ENCODE data around the gene CRADD.
"Not testable (repeated sequence)": the region's sequence is repeated elsewhere in the genome, so short reads cannot be mapped to it uniquely, and the experiment has no call there.

Gene CRADD

DNA sequence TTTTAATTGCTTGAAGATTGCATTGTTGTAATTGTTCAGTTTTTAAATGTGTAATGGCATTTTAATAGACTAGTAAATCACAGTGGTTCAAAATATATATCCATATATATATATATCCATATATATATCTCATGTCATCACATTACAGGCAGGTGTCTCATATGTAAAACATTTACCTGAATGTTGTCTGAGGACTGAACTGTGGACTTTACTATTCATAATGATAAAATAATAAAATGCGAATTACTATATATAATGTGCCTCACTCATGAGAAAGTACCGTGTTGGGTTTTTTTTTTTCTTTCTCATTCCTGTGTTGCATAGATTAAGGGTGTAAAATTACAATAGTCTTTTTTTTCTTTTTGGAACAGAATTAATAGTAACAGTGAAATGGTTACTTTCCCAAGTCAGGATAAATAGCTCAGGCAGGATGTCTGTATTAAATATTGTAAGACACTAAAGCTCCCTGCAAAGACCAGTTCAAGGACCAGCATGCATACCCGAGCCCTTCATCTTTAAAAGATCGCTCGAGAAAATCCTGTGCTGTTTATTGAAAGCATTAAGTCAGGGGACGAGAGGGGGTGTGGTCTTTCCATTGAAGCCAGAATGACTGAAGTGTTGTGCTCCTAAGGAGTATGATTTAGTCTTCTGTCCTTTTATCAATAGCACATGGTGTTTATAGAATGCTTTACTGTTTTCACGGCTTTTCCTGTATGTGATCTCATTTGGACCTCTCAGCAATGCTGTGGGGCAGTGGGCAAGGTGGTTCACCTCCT is 173.5 kb downstream of the CRADD start:
- DNase-seq: no peak

DNA sequence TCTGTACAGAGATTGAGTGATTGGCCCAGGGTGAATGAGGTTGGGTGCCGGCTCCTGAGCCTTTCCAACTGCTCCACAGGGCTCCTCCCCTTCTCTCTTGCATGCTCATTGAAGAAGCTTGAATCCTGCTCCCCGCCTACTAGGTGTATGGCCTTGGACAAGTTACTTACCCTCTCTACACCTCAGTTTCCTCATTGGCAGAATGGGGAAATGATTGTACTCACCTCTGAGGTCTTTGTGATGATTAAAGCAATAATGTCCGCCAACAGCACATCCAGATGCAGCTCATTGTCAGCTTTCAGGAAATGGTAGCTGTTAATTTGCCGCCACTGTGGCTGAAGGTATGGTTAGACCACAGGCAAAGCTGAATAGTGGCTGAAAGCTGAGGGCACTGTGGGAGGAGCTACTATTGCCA is 174.1 kb downstream of the CRADD start:
- no peak for DNase-seq

DNA sequence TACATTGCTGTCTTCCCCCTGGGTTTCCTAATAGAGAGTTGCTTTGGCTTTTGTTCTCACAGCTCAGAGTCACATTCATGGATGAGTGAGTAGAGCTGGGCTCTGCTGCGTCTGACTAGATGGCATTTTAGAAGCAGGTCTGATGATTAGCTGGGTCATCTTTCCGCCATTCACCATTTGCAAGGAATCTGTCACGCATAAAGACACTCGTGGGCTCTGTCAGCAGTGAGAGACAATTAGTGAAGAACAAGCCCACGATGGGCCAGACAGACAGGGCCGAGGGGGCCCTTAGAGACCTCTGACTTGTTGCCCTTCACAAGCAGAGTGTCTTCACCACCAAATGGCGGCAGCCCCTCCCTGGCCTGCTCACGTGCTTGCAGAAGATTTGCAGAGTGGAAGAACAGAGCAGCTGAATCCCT is 175.0 kb downstream of the CRADD start:
- DNase-seq: no peak

DNA sequence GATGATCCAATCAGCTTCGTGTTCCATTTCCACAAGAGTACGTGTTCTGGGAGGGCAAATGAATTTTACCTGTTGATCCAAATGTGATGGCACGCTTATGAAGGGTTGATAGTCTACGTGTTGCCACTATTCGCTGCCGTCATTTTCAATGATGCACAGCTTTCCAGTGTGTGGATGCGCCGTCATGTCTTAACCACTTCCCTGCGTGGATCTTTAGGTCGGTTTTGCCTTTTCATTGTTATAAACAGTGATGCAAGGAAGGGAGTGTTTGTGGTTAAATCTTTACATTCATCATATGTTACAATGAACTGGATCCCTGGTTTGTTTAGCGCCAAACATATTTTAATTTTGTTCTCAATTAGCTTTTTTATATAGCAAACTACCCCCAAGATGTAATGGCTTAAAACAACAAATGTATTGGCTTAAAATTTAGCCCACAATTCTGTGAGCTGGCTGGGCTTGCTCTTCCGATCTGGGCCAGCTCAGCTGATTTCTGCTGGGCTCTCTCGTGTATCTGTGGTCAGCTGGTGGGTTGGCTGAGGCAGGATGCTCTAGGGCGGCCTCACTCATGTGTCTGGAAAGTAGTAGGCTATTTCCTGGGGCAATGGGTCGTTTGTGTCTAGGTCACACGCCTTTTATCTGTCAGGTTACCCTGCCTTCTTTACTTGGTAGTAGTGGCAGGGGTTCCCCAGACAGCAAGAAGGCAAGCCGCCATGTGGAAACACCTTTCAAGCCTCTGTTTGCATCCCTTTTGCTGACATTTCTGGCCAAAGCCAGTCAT is 176.7 kb downstream of the CRADD start:
- DNase-seq: no peak

DNA sequence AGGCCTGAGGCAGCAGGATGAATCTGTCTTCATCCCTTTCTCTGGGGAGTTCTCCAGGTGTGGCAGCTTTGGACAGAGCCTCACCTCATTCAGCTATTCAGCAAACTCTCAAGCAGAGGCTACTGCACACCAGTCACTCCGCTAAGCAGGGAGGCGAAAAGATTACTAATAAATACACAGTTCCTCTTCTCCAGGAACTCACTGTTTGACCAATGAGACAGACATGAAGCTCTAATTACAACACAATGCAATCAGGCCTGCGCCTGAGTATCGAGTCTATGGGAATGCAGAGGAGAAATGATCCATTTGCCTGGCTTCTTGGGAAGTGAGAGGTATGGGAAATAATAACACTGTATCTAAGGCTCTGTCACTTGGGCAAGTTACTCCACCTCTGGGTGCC is 178.1 kb downstream of the CRADD start:
- DNase-seq: no peak

DNA sequence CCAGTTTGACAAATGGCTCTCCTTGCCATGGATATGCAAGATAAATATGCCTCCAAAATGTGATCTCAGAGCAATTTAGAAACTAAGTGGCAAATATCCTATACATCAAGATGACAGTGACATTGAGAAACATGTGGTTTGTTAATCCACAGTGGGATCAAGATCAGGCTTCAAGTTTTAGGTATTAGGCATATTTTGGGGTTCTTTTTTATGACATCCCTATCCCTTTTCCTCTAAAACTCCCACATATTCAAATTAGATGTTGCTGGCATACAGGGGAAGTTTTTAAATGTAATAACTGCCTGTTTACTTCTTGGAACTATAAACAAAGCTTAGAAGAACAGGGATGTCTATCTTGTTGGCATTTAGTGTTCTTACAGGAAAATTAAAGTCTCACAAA is 179.4 kb downstream of the CRADD start:
- no peak for DNase-seq

DNA sequence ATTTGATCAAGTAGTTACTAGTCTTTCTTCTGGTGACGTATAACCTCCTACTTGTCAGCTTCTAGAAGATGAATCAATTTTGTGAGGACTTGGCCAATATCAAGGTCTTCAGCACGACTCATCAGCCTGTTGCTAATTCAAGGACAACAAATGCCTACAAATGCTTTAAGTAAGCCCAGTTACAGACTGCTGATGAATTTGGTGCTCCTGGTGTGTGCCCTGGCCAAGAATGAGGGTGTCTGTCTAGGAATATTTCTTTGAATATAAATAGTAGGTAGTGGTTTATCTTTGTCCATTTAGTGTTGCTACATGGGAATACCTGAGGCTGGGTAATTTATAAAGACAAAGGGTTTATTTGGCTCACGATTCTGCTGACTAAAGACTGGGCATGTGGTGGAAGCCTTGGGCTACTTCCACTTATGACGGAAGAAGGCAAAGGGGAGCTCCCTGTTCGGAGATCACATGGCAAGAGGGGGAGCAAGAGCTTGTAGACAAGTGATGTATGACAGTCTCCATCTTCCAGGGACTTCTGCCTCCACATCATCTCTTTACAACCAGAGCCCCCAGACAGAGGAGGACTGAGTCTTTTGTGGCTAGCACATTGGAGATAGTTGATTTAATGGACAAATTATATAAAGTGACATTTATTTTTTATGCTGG is 180.2 kb downstream of the CRADD start:
- DNase-seq: peak; percentile 86

DNA sequence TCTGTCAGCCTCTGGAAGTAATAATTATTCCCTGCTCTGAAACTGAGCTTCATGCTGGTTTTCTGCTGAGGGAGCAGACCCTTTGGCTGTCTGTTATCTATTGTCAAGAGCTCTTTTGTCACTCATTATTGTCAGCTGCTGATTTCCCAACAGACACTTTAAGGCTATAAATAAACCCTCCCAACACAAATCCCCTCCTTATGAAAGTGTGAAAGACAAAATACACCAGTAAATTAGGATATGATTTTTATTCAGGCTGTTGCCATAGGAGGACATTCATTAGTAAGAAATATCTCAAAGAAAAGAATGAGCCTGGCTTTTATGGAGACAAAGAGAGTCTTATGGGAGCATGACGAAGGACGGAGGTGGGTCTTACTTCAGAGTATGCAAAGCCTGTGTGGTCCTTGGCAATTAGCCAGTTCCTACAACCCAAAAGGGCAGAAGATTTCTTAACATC is 180.8 kb downstream of the CRADD start:
- no peak for DNase-seq

DNA sequence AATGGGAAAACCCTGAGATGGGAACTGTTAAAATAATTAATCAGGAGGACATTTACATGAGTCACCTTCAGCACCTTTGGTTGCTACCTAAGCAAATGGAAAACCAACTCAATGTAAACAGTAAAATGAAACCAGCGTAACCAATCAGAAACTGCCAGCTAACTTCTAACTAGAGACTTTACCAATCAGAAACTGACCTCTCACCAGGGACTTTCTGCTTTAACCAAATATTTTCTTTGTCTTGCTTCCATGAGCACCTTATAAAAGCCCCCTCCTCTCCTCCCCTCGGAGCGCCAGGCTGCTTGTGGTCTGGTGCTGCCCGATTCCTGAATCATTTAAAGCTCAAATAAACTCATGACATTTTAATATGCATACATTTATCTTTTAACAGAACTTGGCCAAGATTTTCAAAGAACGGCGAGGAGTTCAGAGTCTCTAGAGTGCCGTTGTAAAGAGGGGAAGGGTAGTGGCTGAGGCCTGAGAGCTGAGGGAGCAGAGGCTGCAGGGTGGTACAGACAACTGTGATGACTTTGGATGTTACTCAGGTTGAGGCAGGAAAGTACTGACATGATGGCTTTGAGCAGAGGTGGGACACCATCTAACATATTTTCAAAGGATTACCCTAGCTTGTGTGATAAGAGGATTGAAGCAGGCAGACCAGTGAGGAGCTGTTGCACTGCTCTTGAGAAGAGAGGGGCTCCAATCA is 183.6 kb downstream of the CRADD start:
- no peak for DNase-seq

DNA sequence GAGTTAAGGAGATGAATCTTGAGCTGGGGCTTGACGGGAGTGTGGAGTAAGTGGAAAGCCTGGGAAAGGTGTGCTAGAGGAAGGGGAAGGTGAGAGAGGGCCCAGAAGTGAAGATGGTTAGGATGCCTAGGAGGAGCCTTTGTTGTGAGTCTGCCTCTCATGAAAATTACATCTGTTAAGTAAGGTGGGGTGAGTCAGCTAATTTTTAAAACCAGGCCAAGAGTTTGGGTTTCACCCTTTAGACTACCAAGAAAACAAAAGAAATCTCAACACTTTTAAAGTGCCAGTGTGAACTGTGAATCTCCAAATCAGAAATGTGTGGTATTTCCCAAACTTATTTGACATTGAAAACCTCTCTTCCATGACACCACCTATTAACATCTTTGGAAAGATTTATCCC is 185.2 kb downstream of the CRADD start:
- no peak for DNase-seq

DNA sequence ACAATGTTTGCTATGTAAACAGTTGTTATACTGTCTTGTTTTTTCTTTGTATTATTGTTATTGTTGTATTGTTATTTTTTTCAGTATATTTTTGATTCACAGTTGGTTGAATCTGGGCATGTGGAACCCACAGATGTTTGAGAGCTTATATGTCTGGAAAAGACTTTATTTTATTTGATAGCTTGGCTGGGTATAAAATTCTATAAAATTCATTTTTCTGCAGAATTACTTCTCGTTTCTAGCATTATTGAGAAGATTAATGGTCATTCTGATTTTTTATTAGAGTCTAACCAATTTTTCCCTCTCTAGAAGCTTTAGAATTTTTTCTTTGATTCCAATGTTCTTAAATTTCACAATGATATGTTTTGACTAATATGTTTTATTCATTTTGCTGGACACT is 188.6 kb downstream of the CRADD start:
- DNase-seq: no peak

DNA sequence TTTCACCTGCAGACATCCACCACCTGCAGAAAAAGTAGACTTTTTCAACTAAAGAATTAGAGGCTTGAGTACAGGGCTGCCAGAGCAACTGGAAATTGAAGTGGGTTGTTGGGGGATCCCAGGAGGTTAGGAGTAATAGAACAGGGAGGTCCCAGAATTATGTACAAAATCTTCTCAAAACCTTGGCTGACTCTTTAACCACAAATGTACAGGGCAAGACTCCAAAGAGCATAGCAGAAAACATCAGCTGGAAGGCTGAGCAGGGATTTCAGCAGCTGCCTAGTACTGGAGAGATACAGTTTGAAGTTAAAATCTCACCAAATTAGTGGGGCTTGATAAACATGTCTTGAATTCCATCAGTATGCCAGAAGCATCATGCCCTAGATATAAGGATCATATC is 191.6 kb downstream of the CRADD start:
- peak; percentile 51 for DNase-seq

DNA sequence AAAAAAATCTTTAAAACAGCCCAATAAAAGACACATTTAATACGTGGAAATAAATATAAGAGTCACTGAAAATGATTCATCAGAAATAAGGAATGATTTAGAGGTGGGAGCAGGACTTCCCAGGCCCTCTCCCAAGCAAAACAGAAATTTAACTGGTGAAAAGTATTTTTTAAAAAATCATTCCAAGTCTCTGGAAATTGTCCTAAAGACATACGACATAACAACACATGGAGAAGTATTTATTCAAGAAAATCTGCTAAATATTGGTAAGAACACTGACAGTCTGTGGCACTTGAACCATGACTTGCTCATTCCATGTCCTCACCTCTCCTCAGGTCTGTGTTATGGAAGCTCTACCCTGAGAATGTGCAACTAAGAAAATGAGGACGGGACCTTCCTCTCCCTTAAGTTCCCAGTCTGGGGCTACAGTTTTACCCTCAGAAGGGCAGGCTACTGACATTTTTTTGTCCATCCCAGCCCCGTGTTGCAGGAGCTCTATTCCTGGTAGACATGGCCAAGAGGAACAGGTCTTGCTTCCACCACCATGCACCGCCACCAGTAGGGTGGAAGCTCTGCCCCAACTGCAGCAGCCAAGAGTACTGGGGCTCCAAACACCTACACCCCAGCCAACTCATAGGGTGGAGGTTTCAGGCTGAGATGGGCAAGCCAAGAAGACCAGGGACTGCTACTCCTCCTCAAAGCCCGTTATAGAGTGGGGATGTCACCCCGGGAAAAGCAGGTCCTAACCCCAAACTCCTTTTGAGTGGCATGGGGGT is 193.0 kb downstream of the CRADD start:
- DNase-seq: no peak

DNA sequence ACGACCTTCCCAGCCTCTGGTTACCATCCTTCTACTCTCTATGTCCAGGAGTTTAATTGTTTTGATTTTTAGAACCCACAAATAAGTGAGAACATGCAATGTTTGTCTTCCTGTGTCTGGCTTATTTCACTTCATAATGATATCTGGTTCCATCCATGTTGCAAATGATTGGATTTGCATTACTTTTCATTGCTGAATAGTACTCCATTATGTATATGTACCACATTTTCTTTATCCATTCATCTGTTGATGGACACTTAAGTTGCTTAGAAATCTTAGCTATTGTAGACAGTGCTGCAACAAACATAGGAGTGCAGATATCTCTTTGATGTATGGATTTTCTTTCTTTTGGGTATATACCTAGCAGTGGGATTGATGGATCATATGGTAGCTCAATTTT is 194.4 kb downstream of the CRADD start:
- DNase-seq: not testable (repeated sequence)

DNA sequence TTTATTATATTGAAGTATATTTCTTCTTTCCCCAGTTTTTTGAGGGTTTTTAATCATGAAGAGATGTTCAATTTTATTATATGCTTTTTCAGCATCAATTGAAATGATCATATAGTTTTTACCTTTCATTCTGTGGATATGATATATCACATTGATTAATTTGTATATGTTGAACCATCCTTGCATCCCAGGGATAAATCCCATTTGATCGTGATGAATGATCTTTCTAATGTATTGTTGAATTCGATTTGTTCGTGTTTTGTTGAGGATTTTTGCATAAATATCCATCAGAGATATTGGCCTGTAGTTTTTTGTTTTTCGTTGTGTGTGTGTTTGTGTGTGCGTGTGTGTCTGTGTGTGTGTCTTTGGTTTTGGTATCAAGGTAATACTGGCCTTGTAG is 196.4 kb downstream of the CRADD start:
- no peak for DNase-seq

DNA sequence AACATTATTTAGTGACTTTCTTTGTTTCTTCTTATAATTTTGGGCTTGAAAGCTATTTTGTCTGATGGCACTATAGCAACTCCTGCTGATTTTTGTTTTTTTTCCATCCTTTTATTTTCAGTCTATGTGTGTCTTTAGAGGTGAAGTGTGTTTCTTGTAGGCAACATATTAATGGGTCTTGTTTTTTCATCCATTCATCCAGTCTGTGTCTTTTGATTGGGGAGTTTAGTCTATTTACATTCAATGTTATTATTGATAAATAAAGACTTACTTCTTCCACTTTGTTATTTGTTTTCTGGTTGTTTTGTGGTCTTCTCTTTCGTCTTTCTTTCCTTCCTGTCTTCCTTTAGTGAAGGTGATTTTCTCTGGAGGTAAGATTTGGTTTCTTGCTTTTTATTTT is 198.0 kb downstream of the CRADD start:
- DNase-seq: no peak

DNA sequence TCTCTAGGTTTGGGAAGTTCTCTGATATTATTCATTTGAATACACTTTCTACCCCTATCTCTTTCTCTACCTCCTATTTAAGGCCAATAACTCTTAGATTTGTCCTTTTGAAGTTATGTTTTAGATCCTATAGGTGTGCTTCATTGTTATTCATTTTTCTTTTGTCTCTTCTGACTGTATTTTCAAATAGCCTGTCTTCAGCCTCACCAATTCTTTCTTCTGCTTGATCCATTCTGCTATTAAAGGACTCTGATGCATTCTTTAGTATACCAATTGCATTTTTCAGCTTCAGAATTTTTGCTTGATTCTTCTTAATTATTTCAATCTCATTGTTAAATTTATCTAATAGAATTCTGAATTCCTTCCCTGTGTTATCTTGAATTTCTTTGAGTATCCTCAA is 199.2 kb downstream of the CRADD start:
- DNase-seq: no peak

DNA sequence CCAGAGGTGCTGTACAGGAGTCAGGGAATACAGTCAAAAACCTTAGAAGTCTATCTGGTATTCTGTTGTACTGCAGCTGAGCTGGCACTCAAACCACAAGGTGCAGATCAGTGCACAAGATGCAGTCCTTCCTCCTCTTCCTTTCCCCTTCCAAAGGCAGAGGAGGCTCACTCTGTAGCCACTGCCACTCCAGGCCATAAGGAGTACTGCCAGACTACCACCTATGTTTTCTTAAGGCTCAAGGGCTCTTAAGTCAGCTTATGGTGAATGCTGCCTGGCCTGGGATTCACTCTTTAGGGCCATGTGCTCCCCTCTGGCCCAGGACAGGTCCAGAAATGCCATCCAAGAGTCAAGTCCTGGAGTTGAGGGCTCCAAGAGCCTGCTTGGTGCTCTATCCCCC is 200.3 kb downstream of the CRADD start:
- DNase-seq: no peak

DNA sequence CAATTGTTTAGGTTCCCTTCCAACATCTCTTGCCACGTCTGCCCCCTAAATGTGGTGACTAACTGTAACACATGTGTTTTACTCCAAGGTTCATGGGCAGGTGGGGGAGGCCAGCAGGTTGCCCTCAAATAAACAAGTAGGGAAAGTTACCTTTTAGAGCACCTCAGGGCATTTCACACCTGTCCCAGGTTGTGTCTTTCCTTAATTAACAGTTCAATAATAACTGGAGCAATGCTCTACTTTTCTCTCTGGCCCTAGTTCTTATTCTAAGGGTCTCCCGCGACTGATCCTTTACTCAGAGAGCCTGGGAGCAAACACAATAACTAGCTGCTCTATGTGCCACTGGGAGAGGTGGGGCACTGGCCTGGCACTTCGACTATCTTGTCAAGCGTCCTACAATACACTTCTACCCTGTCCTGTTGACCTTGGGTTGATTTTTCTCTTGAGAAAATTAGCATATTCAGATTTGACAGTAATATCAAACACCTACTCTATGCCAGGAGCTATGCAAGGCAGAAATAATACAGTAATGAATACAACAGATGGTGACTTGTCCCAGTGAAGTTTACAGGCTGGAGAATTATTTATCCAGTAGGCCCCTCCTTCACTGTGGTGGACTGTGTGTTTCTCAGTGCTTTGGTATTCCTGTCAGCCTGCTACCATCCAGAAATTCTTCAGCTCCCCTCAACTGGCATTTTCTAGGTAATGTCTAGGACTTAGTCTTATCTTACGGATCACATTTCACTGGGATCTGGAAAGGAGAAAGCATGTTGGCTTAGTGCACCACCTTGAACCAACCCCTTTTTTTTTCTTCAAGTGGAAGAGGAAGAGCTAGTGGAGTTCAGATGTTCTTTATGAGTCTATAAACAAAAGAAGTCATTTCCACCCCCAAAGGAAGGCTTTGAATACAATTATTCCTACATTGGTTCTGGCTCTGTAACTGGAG is 202.6 kb downstream of the CRADD start:
- peak; percentile 35 for DNase-seq

DNA sequence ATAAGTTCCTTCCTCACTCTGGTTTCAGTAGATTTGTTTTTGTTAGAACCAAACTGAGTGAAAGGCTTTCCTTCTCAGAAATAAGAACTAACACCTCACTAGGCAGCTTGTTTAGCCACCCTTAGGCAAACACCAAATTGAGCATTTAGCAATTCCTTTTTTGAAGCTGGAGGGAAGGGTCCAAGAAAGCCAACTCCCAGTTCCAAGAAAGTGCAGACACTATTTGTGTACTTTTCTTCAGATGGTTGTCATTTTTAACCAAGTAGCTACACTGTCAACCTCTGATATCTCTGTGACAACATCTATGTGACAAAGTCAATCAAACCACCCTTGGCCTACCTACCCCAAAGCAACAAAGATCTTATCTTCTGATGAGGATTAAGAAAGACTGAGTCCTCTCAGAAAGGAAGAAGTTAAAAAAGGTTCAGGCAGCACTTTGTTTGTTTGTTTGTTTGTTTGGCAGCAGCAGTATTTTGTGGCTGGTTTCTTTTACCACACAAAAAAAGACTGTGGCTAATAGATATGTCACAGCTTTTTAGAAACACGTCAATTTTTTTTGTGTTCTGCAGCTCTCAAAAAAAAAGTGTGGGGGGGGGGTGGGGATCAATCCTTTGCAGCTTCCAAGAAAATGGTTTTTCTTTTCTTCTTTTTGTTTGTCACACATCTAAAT is 203.8 kb downstream of the CRADD start:
- DNase-seq: no peak

DNA sequence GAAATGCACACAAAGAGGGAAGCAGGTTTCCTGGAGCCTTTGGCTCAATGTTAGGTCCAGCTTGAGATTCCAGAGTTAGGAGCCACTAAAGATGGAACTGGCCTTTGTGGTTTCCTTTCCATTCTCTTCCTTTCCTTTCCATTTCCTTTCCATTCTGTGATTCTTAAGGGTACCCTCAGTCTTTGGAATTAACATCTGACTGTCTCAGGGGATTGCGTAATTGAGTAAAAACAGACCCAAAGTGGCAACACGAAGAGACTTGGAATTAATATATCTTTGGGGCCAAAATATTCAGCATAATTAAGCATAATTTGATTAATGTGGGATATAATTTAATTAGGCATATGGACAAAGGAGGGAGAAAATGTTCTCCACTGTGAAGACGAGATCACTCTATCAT is 205.6 kb downstream of the CRADD start:
- DNase-seq: no peak

Data from HCEC 1CT (cell line).